Stimulated activated effector memory CD8-positive, alpha-beta T cell treated with anti-CD3 and anti-CD28 coated beads, Interleukin-12 subunit alpha, Interleukin-12 subunit beta, amount 100 ng/mL, for 72 hours (primary cell): ENCODE results near the gene ARMC12.

Source experiments
- ATAC-seq: fragments of 150-1000 bp; cut with Tn5 transposase; 2 replicates; pipeline ENCODE4 v1.10.0; 2021
- DNase-seq, 2 donors: peaks; one replicate each; pipeline ENCODE4 v3.0.0; 2021 to 2022; ENCODE audit warnings: low spot score in 2 of 2
- H3K27ac Mint-ChIP-seq: one replicate; pipeline ENCODE4 v1.8.0; 2022; ENCODE audit warnings: mild to moderate bottlenecking, mixed read lengths
- H3K36me3 Mint-ChIP-seq: one replicate; pipeline ENCODE4 v1.8.0; 2022; ENCODE audit warnings: mild to moderate bottlenecking, mixed read lengths
- H3K4me1 Mint-ChIP-seq: one replicate; pipeline ENCODE4 v1.8.0; 2022; ENCODE audit warnings: mixed read lengths
- H3K4me3 Mint-ChIP-seq: one replicate; pipeline ENCODE4 v1.8.0; 2022; ENCODE audit warnings: mild to moderate bottlenecking, mixed read lengths
- H3K9me3 Mint-ChIP-seq: one replicate; pipeline ENCODE4 v1.8.0; 2022; ENCODE audit warnings: mixed read lengths

Gene ARMC12

GRCh38 chr6:35769211-35769610, 32.4 kb downstream of the ARMC12 start:
- Mint-ChIP-seq H3K36me3 (no peaks in the 10 kb centered on the region), H3K9me3 (no peaks in the 10 kb centered on the region), H3K4me3 (no peak overlapping the region), H3K27ac (no peak overlapping the region), H3K4me1 (peaks cover 3% of the 10 kb centered on the region)
- no peak for DNase-seq
- no peak for ATAC-seq

- no peak overlapping the region for H3K27ac Mint-ChIP-seq
- ATAC-seq (peak; percentile 13), DNase-seq (no peak)
- no peaks in the 10 kb centered on the region for H3K9me3 Mint-ChIP-seq
- H3K36me3 Mint-ChIP-seq: no peaks in the 10 kb centered on the region
- no peak overlapping the region for H3K4me3 Mint-ChIP-seq
- no peaks in the 10 kb centered on the region for H3K4me1 Mint-ChIP-seq
Observed at GRCh38 chr6:35771343-35771627, 34.5 kb downstream of the ARMC12 start.

GRCh38 chr6:35774116-35774794, 37.4 kb downstream of the ARMC12 start:
- no peaks in the 10 kb centered on the region for H3K36me3 Mint-ChIP-seq
- no peak for ATAC-seq
- H3K4me1 Mint-ChIP-seq: peaks cover 12% of the 10 kb centered on the region

DNA sequence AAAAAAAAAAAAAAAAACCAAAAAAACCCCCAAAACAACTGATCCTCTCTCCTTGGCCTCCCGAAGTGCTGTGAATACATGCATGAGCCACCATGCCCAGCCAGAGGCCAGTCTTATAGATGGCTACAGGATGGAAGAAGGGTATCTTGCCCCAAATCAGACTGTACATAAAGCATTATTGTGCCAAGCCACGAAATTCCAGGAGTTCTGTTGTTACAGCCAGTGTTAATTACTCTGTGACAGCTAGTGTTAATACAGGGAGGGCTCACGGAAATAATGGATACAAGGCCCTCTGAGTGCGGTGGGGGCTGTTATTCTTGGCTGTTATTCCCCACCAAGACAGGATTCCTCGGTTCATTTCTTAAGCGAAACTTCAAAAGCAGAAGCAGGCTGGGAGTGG, 38.2 kb downstream of the ARMC12 start:
- Mint-ChIP-seq H3K36me3 (no peaks in the 10 kb centered on the region), H3K9me3 (no peaks in the 10 kb centered on the region), H3K4me3 (no peak overlapping the region), H3K27ac (no peak overlapping the region), H3K4me1 (peaks cover 12% of the 10 kb centered on the region)
- ATAC-seq (no peak), DNase-seq (no peak)

More at GRCh38 chr6:35774116-35774794, 37.4 kb downstream of the ARMC12 start:
- Mint-ChIP-seq H3K9me3 (no peaks in the 10 kb centered on the region), H3K27ac (no peak overlapping the region), H3K4me3 (no peak overlapping the region)
- no peak for DNase-seq

- Mint-ChIP-seq H3K4me3 (peak within 1 kb of the TSS; percentile 43), H3K36me3 (no peaks in the 10 kb centered on the region), H3K4me1 (peaks cover 12% of the 10 kb centered on the region), H3K9me3 (no peaks in the 10 kb centered on the region), H3K27ac (no peak within 1 kb of the TSS)
- no peak for DNase-seq
- ATAC-seq: peak; percentile 32
Observed at GRCh38 chr6:35776364-35777215, 39.8 kb downstream of the ARMC12 start, which contains the start of gene CLPSL2. Gene CLPSL2 (plus strand): TSS chr6:35776598. CDS start chr6:35776619, 21 bp downstream.

- Mint-ChIP-seq H3K9me3 (no peaks in the 10 kb centered on the region), H3K36me3 (no peaks in the 10 kb centered on the region), H3K4me1 (peaks cover 12% of the 10 kb centered on the region), H3K4me3 (peak overlapping the region; percentile 43), H3K27ac (no peak overlapping the region)
- DNase-seq (no peak), ATAC-seq (no peak)
Observed at GRCh38 chr6:35777356-35778102, 40.7 kb downstream of the ARMC12 start.

- H3K4me1 Mint-ChIP-seq: peaks cover 12% of the 10 kb centered on the region
- no peak overlapping the region for H3K27ac Mint-ChIP-seq
- no peaks in the 10 kb centered on the region for H3K9me3 Mint-ChIP-seq
- no peak overlapping the region for H3K4me3 Mint-ChIP-seq
- H3K36me3 Mint-ChIP-seq: no peaks in the 10 kb centered on the region
- no peak for DNase-seq
- no peak for ATAC-seq
Observed at GRCh38 chr6:35778437-35778836, 41.6 kb downstream of the ARMC12 start.

DNA sequence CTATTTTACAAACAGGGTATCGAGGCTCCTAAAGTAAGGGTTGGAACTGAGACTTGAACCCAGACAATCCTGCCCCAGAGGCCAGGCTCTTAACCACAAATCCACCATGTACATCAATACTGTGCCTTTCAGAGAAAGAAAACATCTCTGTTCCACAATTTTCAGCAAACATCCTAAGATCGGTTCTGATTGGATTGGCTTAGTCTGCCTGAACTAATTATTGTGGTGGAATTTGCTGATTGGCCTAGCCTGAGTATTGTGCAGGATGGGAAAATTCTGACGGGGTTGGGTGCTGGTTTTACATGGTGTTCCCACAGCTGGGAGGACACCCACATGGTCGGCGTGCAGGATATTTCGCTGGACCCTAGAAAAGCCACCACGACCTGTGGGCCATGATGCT, 43.9 kb downstream of the ARMC12 start, which contains the start of gene CLPSL1:
Gene CLPSL1, plus strand, starts transcription at position 301 of the 400 bp plus-strand sequence. Its CDS starts 92 bp downstream, at position 393.
- DNase-seq (no peak), ATAC-seq (no peak)
- Mint-ChIP-seq H3K4me3 (no peak within 1 kb of the TSS), H3K27ac (no peak within 1 kb of the TSS), H3K36me3 (no peaks in the 10 kb centered on the region), H3K4me1 (peaks cover 12% of the 10 kb centered on the region), H3K9me3 (no peaks in the 10 kb centered on the region)

DNA sequence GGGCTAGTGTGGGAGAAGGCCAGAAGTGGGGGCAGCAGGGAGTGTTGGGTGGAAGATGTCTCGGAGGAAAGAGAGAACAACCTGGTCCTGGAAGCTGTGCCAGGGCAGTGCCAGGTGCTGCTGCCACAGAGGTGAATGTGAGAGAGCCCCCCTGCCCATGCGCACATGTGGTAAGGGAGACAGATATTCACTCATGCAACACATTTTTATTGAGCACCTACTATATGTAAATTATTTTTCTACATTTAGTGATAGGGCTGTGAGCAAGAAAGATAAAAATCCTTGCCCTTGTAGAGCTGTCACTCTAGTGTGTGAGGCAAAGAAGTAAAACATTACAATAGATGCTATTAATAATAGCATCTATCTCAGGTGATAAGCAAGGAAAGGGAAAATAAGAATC, 44.5 kb downstream of the ARMC12 start:
- ATAC-seq (no peak), DNase-seq (no peak)
- Mint-ChIP-seq H3K4me1 (peaks cover 12% of the 10 kb centered on the region), H3K36me3 (no peaks in the 10 kb centered on the region), H3K4me3 (no peak overlapping the region), H3K27ac (no peak overlapping the region), H3K9me3 (no peaks in the 10 kb centered on the region)

GRCh38 chr6:35782424-35782823, 45.6 kb downstream of the ARMC12 start:
- ATAC-seq (no peak), DNase-seq (no peak)
- H3K9me3 Mint-ChIP-seq: no peaks in the 10 kb centered on the region
- H3K36me3 Mint-ChIP-seq: no peaks in the 10 kb centered on the region
- H3K4me3 Mint-ChIP-seq: no peak overlapping the region
- no peak overlapping the region for H3K27ac Mint-ChIP-seq
- peaks cover 4% of the 10 kb centered on the region for H3K4me1 Mint-ChIP-seq

GRCh38 chr6:35784200-35784599, 47.4 kb downstream of the ARMC12 start:
- Mint-ChIP-seq H3K36me3 (no peaks in the 10 kb centered on the region), H3K9me3 (no peaks in the 10 kb centered on the region), H3K27ac (no peak overlapping the region), H3K4me1 (no peaks in the 10 kb centered on the region), H3K4me3 (no peak overlapping the region)
- DNase-seq (no peak), ATAC-seq (no peak)

GRCh38 chr6:35786272-35786671, 49.4 kb downstream of the ARMC12 start:
- H3K4me1 Mint-ChIP-seq: no peaks in the 10 kb centered on the region
- H3K4me3 Mint-ChIP-seq: no peak overlapping the region
- ATAC-seq (no peak), DNase-seq (no peak)
- no peaks in the 10 kb centered on the region for H3K9me3 Mint-ChIP-seq
- no peaks in the 10 kb centered on the region for H3K36me3 Mint-ChIP-seq
- no peak overlapping the region for H3K27ac Mint-ChIP-seq

- no peak for ATAC-seq
- Mint-ChIP-seq H3K4me1 (no peaks in the 10 kb centered on the region), H3K4me3 (no peak overlapping the region), H3K36me3 (no peaks in the 10 kb centered on the region), H3K9me3 (no peaks in the 10 kb centered on the region), H3K27ac (no peak overlapping the region)
- DNase-seq: no peak
Observed at GRCh38 chr6:35786810-35787209, 50.0 kb downstream of the ARMC12 start.

DNA sequence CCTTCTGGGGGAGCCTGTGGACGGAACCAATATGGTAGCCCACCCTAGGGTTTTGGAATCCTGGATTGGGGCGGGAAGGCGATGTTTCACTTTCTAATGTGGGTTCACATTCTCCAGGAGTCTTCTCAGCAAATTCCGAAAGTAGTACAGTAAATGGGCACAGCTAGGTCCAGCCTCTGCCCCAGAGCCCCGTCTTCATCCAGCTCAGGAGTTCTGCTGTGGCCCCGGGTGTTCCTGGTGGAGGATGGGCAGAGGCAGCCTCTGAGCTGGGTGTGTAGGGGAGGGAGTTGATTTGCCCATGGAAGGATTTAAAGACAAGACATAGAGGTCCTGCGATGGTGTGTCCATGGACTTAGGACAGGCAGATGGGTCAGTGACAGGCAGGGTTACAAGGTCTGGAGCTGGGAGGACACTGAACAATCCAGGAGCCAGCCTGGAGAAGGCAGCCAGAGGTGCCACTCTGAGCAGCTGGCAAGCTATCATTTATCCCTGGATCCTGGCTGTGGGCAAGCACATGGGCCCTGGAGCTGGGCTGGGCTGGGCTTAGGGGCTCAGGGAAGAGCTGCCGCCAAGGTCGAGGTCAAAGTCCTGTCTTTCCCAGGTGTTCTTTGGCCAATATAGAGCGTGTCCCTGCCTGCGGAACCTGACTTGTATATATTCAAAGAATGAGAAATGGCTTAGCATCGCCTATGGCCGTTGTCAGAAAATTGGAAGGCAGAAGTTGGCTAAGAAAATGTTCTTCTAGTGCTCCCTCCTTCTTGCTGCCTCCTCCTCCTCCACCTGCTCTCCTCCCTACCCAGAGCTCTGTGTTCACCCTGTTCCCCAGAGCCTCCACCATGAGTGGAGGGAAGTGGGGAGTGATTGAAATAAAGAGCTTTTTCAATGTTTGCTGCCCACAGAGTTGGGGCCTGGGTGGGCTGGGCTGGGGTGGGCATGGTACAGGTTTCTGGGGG, 50.7 kb downstream of the ARMC12 start:
- Mint-ChIP-seq H3K9me3 (no peaks in the 10 kb centered on the region), H3K4me1 (no peaks in the 10 kb centered on the region), H3K36me3 (no peaks in the 10 kb centered on the region), H3K4me3 (no peak overlapping the region), H3K27ac (no peak overlapping the region)
- no peak for DNase-seq
- ATAC-seq: no peak
